ENCODE results near the gene PRPF31.

- no peak for TF ChIP-seq CTCF (IDR thresholded peaks at IDR 0.05; ENCODE audit: insufficient read depth, low read length)
- TF ChIP-seq SPI1 (IDR thresholded peaks at IDR 0.05; ENCODE audit: borderline replicate concordance, low read depth) = no peak
- no peak for TF ChIP-seq GABPA (IDR thresholded peaks at IDR 0.05; ENCODE audit: low read depth)
- TF ChIP-seq POLR2AphosphoS5 (IDR thresholded peaks at IDR 0.05; ENCODE audit: low read depth) = no peak
These were observed 12.3 kb downstream of the PRPF31 start for GRCh38 chr19:54127688-54128440.

Measured in HL-60 (cell line).